GM12873 (cell line): Measurements from ENCODE around the gene CCR4.

ENCODE experiments used
- CTCF ChIP-seq: IDR thresholded peaks from 2 replicates; pipeline ENCODE4 v1.5.1; 2012; ENCODE audit warnings: low read depth, mild to moderate bottlenecking, moderate library complexity, low read length, control low read depth; ENCODE audit not compliant: insufficient read depth; ENCODE audit errors: missing control alignments

Gene CCR4

GRCh38 chr3:32948625-32949445, 2.6 kb upstream of the CCR4 start:
- TF ChIP-seq CTCF = no peak

- TF ChIP-seq CTCF = no peak
These were observed 928 bp upstream of the CCR4 start for GRCh38 chr3:32950516-32950915.

GRCh38 chr3:32952369-32953077, 1.1 kb downstream of the CCR4 start:
- TF ChIP-seq CTCF = no peak

GRCh38 chr3:32954506-32954905, 3.1 kb downstream of the CCR4 start:
- TF ChIP-seq CTCF = no peak

- no peak for TF ChIP-seq CTCF
These were observed 5.5 kb downstream of the CCR4 start for GRCh38 chr3:32956750-32957570.

- TF ChIP-seq CTCF = no peak
These were observed 7.1 kb downstream of the CCR4 start for GRCh38 chr3:32958509-32958908.

- TF ChIP-seq CTCF = no peak
These were observed 7.9 kb downstream of the CCR4 start for GRCh38 chr3:32959371-32959770.
